B cell (primary cell): ENCODE data around the gene NUBP2. TPM values are rescaled to one million over a fixed set of nuclear protein-coding genes. Genes with fewer than 3 reads are reported as not detected.

Source experiments
- ATAC-seq: fragments of 200-7000 bp; cut with Tn5 transposase; one replicate; pipeline ENCODE4 v1.10.0; 2021; ENCODE audit warnings: low read depth, mild to moderate bottlenecking, moderate number of reproducible peaks, moderate library complexity
- CTCF ChIA-PET: fragments of 350-600 bp; sonication (Branson Sonifier 250); formaldehyde crosslinking; loops from one replicate; lab custom pipeline; 2021; ENCODE audit warnings: antibody characterized with exemption, inconsistent platforms; lab: Charles Lee
- POLR2A ChIA-PET: fragments of 350-600 bp; sonication (Branson Sonifier 250); formaldehyde crosslinking; loops from one replicate; lab custom pipeline; 2021; ENCODE audit warnings: antibody characterized with exemption; lab: Charles Lee
- DNase-seq: peaks from one replicate; pipeline ENCODE4 v3.0.0; 2013
- H2AFZ ChIP-seq: 2 replicates; pipeline ENCODE4 v1.6.1; 2012; ENCODE audit warnings: mild to moderate bottlenecking, low read depth, low read length; ENCODE audit not compliant: insufficient read depth, poor library complexity, severe bottlenecking
- H3K27ac ChIP-seq, 2 donors: 1 replicate in 1 of 2; 2 replicates in 1 of 2; pipeline ENCODE4 v1.5.1; 2012 to 2013; ENCODE audit warnings: low read length in 2 of 2, mild to moderate bottlenecking in 2 of 2, moderate library complexity in 1 of 2
- H3K27me3 ChIP-seq, 4 experiments: fragments of 200-600 bp in 1 of 4; sonication (generic) in 1 of 4; replicated peaks in 1 of 4; 1 replicate in 2 of 4; 2 replicates in 2 of 4; pipeline versions ENCODE4 v1.6.1 to v1.7.0; 2013 to 2016; ENCODE audit warnings: low read length in 3 of 4, mild to moderate bottlenecking in 2 of 4, mixed read lengths in 1 of 4, moderate library complexity in 1 of 4; ENCODE audit not compliant: insufficient read depth in 4 of 4, control insufficient read depth in 3 of 4; ENCODE audit errors: control extremely low read depth in 1 of 4
- H3K36me3 ChIP-seq, 2 experiments: replicated peaks in 1 of 2; 1 replicate in 1 of 2; 2 replicates in 1 of 2; pipeline versions ENCODE4 v1.6.1 to v1.7.1; 2013; ENCODE audit warnings: low read length in 1 of 2; ENCODE audit not compliant: insufficient read depth in 2 of 2, control insufficient read depth in 1 of 2; ENCODE audit errors: control extremely low read depth in 1 of 2, extremely low read depth in 1 of 2
- H3K4me1 ChIP-seq, 2 donors: fragments of 200-600 bp in 1 of 2; sonication (generic) in 1 of 2; 1 replicate in 1 of 2; 2 replicates in 1 of 2; pipeline versions ENCODE4 v1.5.1 to v1.6.1; 2013 to 2017; ENCODE audit warnings: low read length in 2 of 2; ENCODE audit not compliant: control insufficient read depth in 2 of 2, insufficient read depth in 2 of 2
- H3K4me2 ChIP-seq: replicated peaks from 2 replicates; pipeline ENCODE3; 2012; ENCODE audit warnings: mild to moderate bottlenecking, low read depth, low read length; ENCODE audit not compliant: poor library complexity, severe bottlenecking
- H3K4me3 ChIP-seq, 5 experiments: fragments of 200-600 bp in 1 of 5; sonication (generic) in 1 of 5; 1 replicate in 3 of 5; 2 replicates in 2 of 5; pipeline versions ENCODE4 v1.5.1 to v1.7.0; 2011 to 2016; ENCODE audit warnings: low read length in 4 of 5, mild to moderate bottlenecking in 4 of 5, low read depth in 2 of 5, control low read depth in 1 of 5, moderate library complexity in 1 of 5; ENCODE audit not compliant: insufficient read depth in 1 of 5; ENCODE audit errors: control extremely low read depth in 1 of 5, extremely low read depth in 1 of 5
- H3K79me2 ChIP-seq: fragments of 200-600 bp; sonication (generic); one replicate; pipeline ENCODE4 v1.6.0; 2016; ENCODE audit warnings: low read length; ENCODE audit not compliant: control insufficient read depth, insufficient read depth
- H3K9ac ChIP-seq: fragments of 200-600 bp; sonication (generic); 2 replicates; pipeline ENCODE4 v1.6.1; 2017; ENCODE audit warnings: mild to moderate bottlenecking, low read length, moderate library complexity
- H3K9me3 ChIP-seq, 3 donors: one replicate each; pipeline versions ENCODE4 v1.6.1 to v1.7.1; 2013; ENCODE audit warnings: low read length in 2 of 3; ENCODE audit not compliant: control insufficient read depth in 2 of 3, insufficient read depth in 1 of 3; ENCODE audit errors: control extremely low read depth in 1 of 3
- H4K20me1 ChIP-seq: 2 replicates; pipeline ENCODE4 v1.6.0; 2012; ENCODE audit warnings: mild to moderate bottlenecking, low read length; ENCODE audit not compliant: insufficient read depth, control insufficient read depth, poor library complexity, severe bottlenecking
- H3K27ac Mint-ChIP-seq: one replicate; pipeline ENCODE4 v1.8.0; 2021; ENCODE audit warnings: mixed read lengths
- H3K27me3 Mint-ChIP-seq: one replicate; pipeline ENCODE4 v1.8.0; 2021; ENCODE audit warnings: mixed read lengths
- H3K4me1 Mint-ChIP-seq: one replicate; pipeline ENCODE4 v1.8.0; 2021; ENCODE audit warnings: mixed read lengths
- H3K4me3 Mint-ChIP-seq: one replicate; pipeline ENCODE4 v1.8.0; 2021; ENCODE audit warnings: mixed read lengths
- H3K9me3 Mint-ChIP-seq: one replicate; pipeline ENCODE4 v1.8.0; 2022; ENCODE audit warnings: mixed read lengths; ENCODE audit not compliant: insufficient read depth
- CTCF ChIP-seq: fragments of 200-600 bp; IDR thresholded peaks from one replicate; pipeline ENCODE4 v1.8.0; 2022; ENCODE audit warnings: antibody characterized with exemption, mild to moderate bottlenecking
- EZH2 ChIP-seq: IDR thresholded peaks from 2 replicates; pipeline ENCODE4 v1.6.1; 2012; ENCODE audit warnings: borderline replicate concordance, low read depth, mild to moderate bottlenecking, moderate library complexity, low read length; ENCODE audit not compliant: insufficient read depth, poor library complexity, severe bottlenecking
- WGBS: methylation state at CpG from one replicate; pipeline ENCODE4 v1.1.5; 2013; ENCODE audit warnings: missing lambda C conversion rate; ENCODE audit not compliant: insufficient coverage; 5-methylcytosine and 5-hydroxymethylcytosine counted together
- intact Hi-C: fragments of 100-400 bp; cut with micrococcal nuclease; formaldehyde crosslinking; loops from one replicate; pipeline ENCODE4 v1.10.0; 2022
- polyA plus RNA-seq: library from polyadenylated mRNA; depleted of rRNA; stranded (reverse); fragments of >200 nt; gene quantifications from 2 replicates; pipeline ENCODE4 v1.2.3, GENCODE V29; 2012
- total RNA-seq, 2 donors: library from RNA; stranded (reverse); fragments of 120-200 nt in 1 of 2; gene quantifications; 1 replicate in 1 of 2; 2 replicates in 1 of 2; pipeline versions ENCODE4 v1.2.3 to v1.2.4, GENCODE V29; 2013 to 2022

NUBP2 gene
- total and polyA plus RNA-seq, 2 donors (not counting 1 experiment from before 2014, with no cell fraction given), result 50.2 to 71.7 TPM

DNA sequence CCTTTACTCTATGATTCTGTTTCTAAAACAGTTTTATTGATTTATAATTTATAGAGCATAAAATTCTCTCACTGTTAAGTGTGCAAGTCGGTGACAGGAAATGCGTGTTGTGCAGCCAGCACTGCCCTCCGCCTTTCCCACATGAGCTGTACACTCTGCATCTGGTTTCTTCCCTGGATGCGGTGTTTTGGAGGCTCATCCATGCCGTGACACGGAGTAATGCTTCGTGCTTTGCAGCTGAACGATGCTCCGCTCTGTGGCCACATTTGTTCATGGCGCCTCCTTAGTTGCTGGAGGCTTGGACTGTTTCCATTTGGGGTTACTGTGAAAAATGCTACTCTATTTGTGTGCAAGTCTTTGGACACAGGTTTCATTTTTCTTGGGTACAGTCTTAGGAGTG is 17.9 kb downstream of the NUBP2 start:
- H3K36me3 ChIP-seq, result no peaks in the 10 kb centered on the region
- peaks cover 6% of the 10 kb centered on the region for H3K9me3 Mint-ChIP-seq
- H3K27ac ChIP-seq, result no peak overlapping the region
- H3K27ac Mint-ChIP-seq, result no peak overlapping the region
- POLR2A ChIA-PET, result no interaction called here
- H3K4me3 ChIP-seq, result no peak overlapping the region
- TF ChIP-seq EZH2, result no peak
- no peak for TF ChIP-seq CTCF
- CTCF ChIA-PET, result no interaction called here
- 93% methylated on average over 10 of the region's 10 CpGs for WGBS
- H3K79me2 ChIP-seq, result no peaks in the 10 kb centered on the region
- H3K27me3 ChIP-seq, result no peaks in the 10 kb centered on the region
- H3K4me1 Mint-ChIP-seq, result no peaks in the 10 kb centered on the region
- no peak for ATAC-seq
- no peak overlapping the region for H3K4me2 ChIP-seq
- intact Hi-C loops, result no loop called here
- no peaks in the 10 kb centered on the region for H3K4me1 ChIP-seq
- DNase-seq, result no peak
- H2AFZ ChIP-seq, result no peak overlapping the region
- no peak overlapping the region for H3K9ac ChIP-seq
- peaks cover 0 to 35% (median 10%) of the 10 kb centered on the region in 3 donors for H3K9me3 ChIP-seq
- H3K27me3 Mint-ChIP-seq, result no peaks in the 10 kb centered on the region
- H3K4me3 Mint-ChIP-seq, result no peak overlapping the region
- no peaks in the 10 kb centered on the region for H4K20me1 ChIP-seq

- Histone ChIP-seq H3K79me2 (no peaks in the 10 kb centered on the region), H2AFZ (no peak overlapping the region), H3K4me3 (no peak overlapping the region), H3K27ac (no peak overlapping the region), H3K27me3 (no peaks in the 10 kb centered on the region), H3K4me2 (no peak overlapping the region), H3K36me3 (peaks cover 1 to 22% of the 10 kb centered on the region in 2 experiments), H3K4me1 (no peaks in the 10 kb centered on the region), H3K9ac (no peak overlapping the region), H3K9me3 (peaks cover 0 to 12% (median 0%) of the 10 kb centered on the region in 3 donors), H4K20me1 (peaks cover 9% of the 10 kb centered on the region)
- DNase-seq, result no peak
- Mint-ChIP-seq H3K9me3 (no peaks in the 10 kb centered on the region), H3K4me3 (no peak overlapping the region), H3K27ac (no peak overlapping the region), H3K4me1 (no peaks in the 10 kb centered on the region), H3K27me3 (no peaks in the 10 kb centered on the region)
- intact Hi-C loops, result no loop called here
- WGBS, result 93% methylated on average over 10 of the region's 10 CpGs
- CTCF ChIA-PET, result no interaction called here
- POLR2A ChIA-PET, result no interaction called here
- no peak for ATAC-seq
- no peak for TF ChIP-seq CTCF
- no peak for TF ChIP-seq EZH2
Observed at GRCh38 chr16:1807626-1808025, 24.9 kb downstream of the NUBP2 start.
